H1 (cell line): ENCODE measurements around the gene POM121C. TPM values are rescaled to one million over a fixed set of nuclear protein-coding genes. Genes with fewer than 3 reads are reported as not detected.

Source experiments
- polyA plus RNA-seq, 7 experiments: library from polyadenylated mRNA; depleted of rRNA in 3 of 7; stranded (reverse) in 5 of 7; unstranded in 2 of 7; fragments of >200 nt in 5 of 7; fragments of 200-250 nt in 2 of 7; gene quantifications; 1 replicate in 5 of 7; 2 replicates in 1 of 7; 4 replicates in 1 of 7; pipeline versions ENCODE4 v1.2.1 to v1.2.3, GENCODE V29; 2011 to 2013; ENCODE audit warnings: missing spikeins in 2 of 7, mixed read lengths in 2 of 7
- small RNA-seq: library from polyadenylated mRNA; stranded (forward); fragments of <200 nt; extraction: miRNeasy Mini kit (QIAGEN cat#:217004); gene quantifications from one replicate; pipeline ENCODE3, GENCODE V24; 2013; ENCODE audit not compliant: insufficient read depth
- total RNA-seq: library from RNA; stranded (reverse); fragmentation: NEBNext Ultra II Directional; extraction: Animal tissue kit (Norgen Biotek cat#: 25700); gene quantifications from 2 replicates; pipeline ENCODE4 v1.2.1, GENCODE V29; 2021

The POM121C gene
- total and polyA plus RNA-seq, 2 of the 8 experiments (the other 6 are each of a cell fraction or from before 2014, with no cell fraction given): 16.5 to 58.0 TPM

Small RNA genes within 50 kb of the gene (small RNA-seq; reads per million reads assigned to genes)
- not detected for gene AC211429.1
- gene RF00019: not detected

Other genes with a start within 250 kb of the POM121C start
- gene TRIM73, start 90.7 kb downstream of the POM121C start, total RNA-seq: 0.90 and 1.0 TPM in 2 replicates
- gene TRIM73, start 90.7 kb downstream of the POM121C start, polyA plus RNA-seq (2011; rRNA removed): 0.64 and 0.73 TPM in 2 replicates
- gene SPDYE5, start 6.0 kb upstream of the POM121C start, total RNA-seq: not detected in 2 replicates
- gene SPDYE5, start 6.0 kb upstream of the POM121C start, polyA plus RNA-seq (2011; rRNA removed): not detected in 2 replicates